NB4 (cell line): ENCODE results near the gene EDC3.

Experiments used
- TF ChIP-seq, protein P1 (sequence below): IDR thresholded peaks from one replicate; pipeline ENCODE4 v1.5.1; 2012; ENCODE audit warnings: low read depth, low read length
- TF ChIP-seq, protein P2 (sequence below): IDR thresholded peaks from 2 replicates; pipeline ENCODE4 v1.6.1; 2011; ENCODE audit warnings: low read depth, low read length

DNA sequence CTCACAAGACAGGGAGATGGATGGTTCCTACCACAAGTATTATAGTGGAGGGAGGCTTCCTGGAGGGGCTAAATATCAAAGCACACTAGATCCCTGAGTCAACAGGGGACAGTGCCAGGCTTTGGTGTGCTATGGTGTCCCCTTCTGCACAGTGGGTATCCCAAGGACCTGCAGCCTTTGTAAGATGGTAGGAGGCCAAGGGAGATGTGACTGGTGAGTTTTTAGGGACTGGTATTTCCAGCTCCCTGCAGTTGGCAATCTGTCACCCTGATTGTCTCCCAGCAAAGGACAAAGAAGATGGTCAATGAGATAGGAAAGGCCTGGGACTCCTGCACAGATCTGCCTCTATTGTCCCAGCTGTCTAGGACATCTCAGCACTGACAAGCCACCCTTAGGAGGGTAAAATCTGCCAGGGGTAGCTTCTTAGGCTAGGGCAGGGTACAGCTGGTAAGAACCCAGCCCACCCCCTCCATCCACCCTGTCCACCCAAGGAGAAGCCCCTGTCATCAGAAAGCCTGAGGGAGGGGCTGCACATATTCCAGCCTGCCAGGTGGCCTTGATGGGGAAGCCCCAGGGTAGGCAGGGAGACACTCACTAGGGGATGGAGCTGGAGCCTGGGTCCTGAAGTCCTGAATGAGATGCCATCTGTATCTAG, 28.9 kb upstream of the EDC3 start:
- TF ChIP-seq, protein P1, sequence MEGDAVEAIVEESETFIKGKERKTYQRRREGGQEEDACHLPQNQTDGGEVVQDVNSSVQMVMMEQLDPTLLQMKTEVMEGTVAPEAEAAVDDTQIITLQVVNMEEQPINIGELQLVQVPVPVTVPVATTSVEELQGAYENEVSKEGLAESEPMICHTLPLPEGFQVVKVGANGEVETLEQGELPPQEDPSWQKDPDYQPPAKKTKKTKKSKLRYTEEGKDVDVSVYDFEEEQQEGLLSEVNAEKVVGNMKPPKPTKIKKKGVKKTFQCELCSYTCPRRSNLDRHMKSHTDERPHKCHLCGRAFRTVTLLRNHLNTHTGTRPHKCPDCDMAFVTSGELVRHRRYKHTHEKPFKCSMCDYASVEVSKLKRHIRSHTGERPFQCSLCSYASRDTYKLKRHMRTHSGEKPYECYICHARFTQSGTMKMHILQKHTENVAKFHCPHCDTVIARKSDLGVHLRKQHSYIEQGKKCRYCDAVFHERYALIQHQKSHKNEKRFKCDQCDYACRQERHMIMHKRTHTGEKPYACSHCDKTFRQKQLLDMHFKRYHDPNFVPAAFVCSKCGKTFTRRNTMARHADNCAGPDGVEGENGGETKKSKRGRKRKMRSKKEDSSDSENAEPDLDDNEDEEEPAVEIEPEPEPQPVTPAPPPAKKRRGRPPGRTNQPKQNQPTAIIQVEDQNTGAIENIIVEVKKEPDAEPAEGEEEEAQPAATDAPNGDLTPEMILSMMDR, result no peak
- TF ChIP-seq, protein P2, sequence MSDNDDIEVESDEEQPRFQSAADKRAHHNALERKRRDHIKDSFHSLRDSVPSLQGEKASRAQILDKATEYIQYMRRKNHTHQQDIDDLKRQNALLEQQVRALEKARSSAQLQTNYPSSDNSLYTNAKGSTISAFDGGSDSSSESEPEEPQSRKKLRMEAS, result no peak
